ENCODE results near the gene SEPHS1. TPM values are rescaled to one million over a fixed set of nuclear protein-coding genes. Genes with fewer than 3 reads are reported as not detected.
A peak's percentile ranks its signal among the peaks of the same experiment; 100 is the strongest.

Gene SEPHS1
- total and polyA plus RNA-seq, 7 experiments from 2014 or later, result 15.5 to 57.3 (median 29.7) TPM

DNA sequence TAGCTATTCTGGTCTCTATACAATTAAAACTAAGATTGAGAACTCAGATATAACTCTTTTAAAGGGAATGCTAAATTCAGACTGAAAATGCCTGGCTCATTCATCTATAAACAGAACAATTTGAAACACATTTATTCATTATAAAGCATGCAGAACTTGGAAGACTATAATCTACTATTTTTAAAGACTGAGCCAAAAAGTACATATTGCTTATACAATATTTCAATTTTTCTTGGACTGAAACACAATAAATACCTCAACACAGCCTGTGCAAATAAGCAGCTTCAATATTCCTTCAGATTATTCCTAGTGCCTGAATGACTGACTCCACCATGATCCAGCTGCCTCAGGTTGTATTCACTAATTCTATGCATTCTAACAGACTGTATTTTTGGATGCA, 32.7 kb downstream of the SEPHS1 start:
- Histone ChIP-seq H3K27ac (ENCODE audit: low read depth, low read length) (no peak overlapping the region), H3K36me3 (ENCODE audit: control insufficient read depth in 2 of 3, insufficient read depth in 3 of 3, low read length in 3 of 3) (peaks cover 0 to 9% (median 0%) of the 10 kb centered on the region in 3 experiments), H3K27me3 (ENCODE audit: control insufficient read depth in 2 of 2, insufficient read depth in 2 of 2, low read length in 2 of 2) (no peaks in the 10 kb centered on the region), H3K4me1 (ENCODE audit: control insufficient read depth in 2 of 2, insufficient read depth in 2 of 2, low read length in 2 of 2) (no peaks in the 10 kb centered on the region), H3K9me3 (ENCODE audit: control insufficient read depth in 2 of 3, low read length in 3 of 3) (no peaks in the 10 kb centered on the region), H3K4me3 (ENCODE audit: low read length) (no peak overlapping the region)
- intact Hi-C loops (cut with micrococcal nuclease), result no loop called here
- peaks cover 0 to 10% (median 0%) of the 10 kb centered on the region in 5 donors for H3K36me3 Mint-ChIP-seq
- ATAC-seq (no peak), DNase-seq (no peak)
- H3K4me1 Mint-ChIP-seq, result no peaks in the 10 kb centered on the region
- POLR2A ChIA-PET, result interaction anchor here (0.6 kb wide), 1 partner anchor 197 kb away, joined by 4 read pairs; no protein-coding TSS in a partner anchor
- CTCF ChIA-PET, result no interaction called here
- no peak overlapping the region for H3K4me3 Mint-ChIP-seq
- H3K27ac Mint-ChIP-seq, result peak overlapping the region in 3 of 9 donors; percentile 7 to 80 (median 21)
- H3K9me3 Mint-ChIP-seq, result no peaks in the 10 kb centered on the region
- no peaks in the 10 kb centered on the region for H3K27me3 Mint-ChIP-seq

DNA sequence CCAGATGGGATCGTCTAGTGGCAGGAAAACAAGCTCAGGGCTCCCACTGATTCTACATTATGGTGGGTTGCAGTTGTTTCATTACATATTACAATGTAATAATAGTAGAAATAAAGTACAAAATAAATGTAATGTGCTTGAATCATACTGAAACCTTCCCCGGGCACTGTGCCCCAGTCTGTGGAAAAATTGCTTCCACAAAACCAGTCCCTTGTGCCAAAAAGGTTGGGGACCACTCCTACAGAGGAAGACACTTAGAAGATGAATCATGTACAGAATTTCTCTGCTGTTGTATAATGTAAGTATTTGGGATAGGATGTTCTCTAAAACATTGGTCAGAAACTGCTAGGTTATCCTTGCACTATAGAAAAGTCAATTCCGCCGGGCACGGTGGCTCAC, 36.9 kb downstream of the SEPHS1 start:
- H3K9me3 Mint-ChIP-seq, result no peaks in the 10 kb centered on the region
- Histone ChIP-seq H3K4me3 (ENCODE audit: low read length) (no peak overlapping the region), H3K9me3 (ENCODE audit: control insufficient read depth in 2 of 3, low read length in 3 of 3) (no peaks in the 10 kb centered on the region), H3K27me3 (ENCODE audit: control insufficient read depth in 2 of 2, insufficient read depth in 2 of 2, low read length in 2 of 2) (no peaks in the 10 kb centered on the region), H3K27ac (ENCODE audit: low read depth, low read length) (no peak overlapping the region), H3K36me3 (ENCODE audit: control insufficient read depth in 2 of 3, insufficient read depth in 3 of 3, low read length in 3 of 3) (peaks cover 0 to 4% (median 0%) of the 10 kb centered on the region in 3 experiments), H3K4me1 (ENCODE audit: control insufficient read depth in 2 of 2, insufficient read depth in 2 of 2, low read length in 2 of 2) (no peaks in the 10 kb centered on the region)
- no peaks in the 10 kb centered on the region for H3K27me3 Mint-ChIP-seq
- ChIA-PET CTCF (no interaction called here), POLR2A (no interaction called here)
- H3K4me1 Mint-ChIP-seq, result no peaks in the 10 kb centered on the region
- H3K4me3 Mint-ChIP-seq, result no peak overlapping the region
- no peak for ATAC-seq
- no peak overlapping the region for H3K27ac Mint-ChIP-seq
- intact Hi-C loops (cut with micrococcal nuclease), result no loop called here
- H3K36me3 Mint-ChIP-seq, result peaks cover 0 to 4% (median under 1%) of the 10 kb centered on the region in 5 donors
- no peak for DNase-seq

DNA sequence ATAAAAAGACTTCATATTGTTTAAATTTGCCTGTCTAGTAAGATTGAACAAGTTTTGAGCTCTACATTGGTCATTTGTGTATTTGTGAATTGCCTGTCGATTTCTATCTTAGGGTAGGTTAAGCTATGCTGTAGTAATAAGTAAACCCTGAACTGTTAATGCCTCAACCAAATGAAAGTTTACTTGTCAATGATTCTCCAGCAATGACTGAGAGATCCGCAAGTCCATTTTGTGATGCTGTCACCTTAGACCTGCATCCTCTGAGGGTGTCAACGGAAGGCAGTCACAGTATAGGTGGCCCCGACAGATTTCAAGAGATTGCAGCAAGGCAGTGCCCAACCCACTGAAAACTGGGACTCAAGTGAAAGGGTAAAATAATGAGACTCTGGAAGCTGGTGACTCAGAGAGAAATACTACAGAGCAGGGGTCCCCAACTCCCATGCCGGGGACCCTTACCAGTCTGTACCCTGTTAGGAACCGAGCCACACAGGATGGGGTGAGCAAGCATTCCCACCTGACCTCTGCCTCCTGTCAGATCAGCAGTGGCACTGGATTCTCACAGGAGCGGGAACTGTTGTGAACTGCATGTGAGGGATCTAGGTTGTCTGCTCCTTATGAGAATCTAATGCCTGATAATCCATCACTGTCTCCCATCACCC, 37.4 kb downstream of the SEPHS1 start:
- H3K27ac Mint-ChIP-seq, result no peak overlapping the region
- POLR2A ChIA-PET, result no interaction called here

DNA sequence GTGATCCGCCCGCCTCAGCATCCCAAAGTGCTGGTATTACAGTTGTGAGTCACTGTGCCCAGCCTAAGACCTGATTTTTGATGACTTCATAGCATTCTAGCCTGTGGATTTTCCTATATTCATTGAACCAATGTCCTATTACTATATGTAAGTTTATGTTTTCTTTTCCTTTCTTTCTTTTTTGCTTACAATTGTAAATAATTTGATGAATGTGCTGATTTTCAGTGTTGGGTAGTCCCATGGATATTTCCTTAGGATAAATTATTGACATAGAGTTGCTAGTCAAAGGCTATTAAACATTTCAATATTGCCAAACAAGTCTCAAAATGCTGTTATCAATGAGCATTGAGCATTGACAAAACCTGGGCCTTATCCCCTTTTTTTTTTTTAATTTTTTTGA, 38.3 kb downstream of the SEPHS1 start:
- ATAC-seq (no peak), DNase-seq (no peak)
- H3K4me3 Mint-ChIP-seq, result no peak overlapping the region
- no peak overlapping the region for H3K4me3 ChIP-seq (ENCODE audit: low read length)
- no peaks in the 10 kb centered on the region for H3K9me3 Mint-ChIP-seq
- no peaks in the 10 kb centered on the region for H3K27me3 Mint-ChIP-seq
- no peaks in the 10 kb centered on the region for H3K4me1 ChIP-seq (ENCODE audit: control insufficient read depth in 2 of 2, insufficient read depth in 2 of 2, low read length in 2 of 2)
- H3K4me1 Mint-ChIP-seq, result peaks cover 0 to 1% (median 0%) of the 10 kb centered on the region in 7 donors
- H3K36me3 ChIP-seq (ENCODE audit: control insufficient read depth in 2 of 3, insufficient read depth in 3 of 3, low read length in 3 of 3), result peaks cover 0 to 6% (median 0%) of the 10 kb centered on the region in 3 experiments
- intact Hi-C loops (cut with micrococcal nuclease), result loop anchor here in 1 of 2 donors (10.0 kb wide), 1 partner anchor 1265 kb away; the partner anchor contains the start of gene UPF2
- ChIA-PET CTCF (no interaction called here), POLR2A (no interaction called here)
- H3K27ac ChIP-seq (ENCODE audit: low read depth, low read length), result no peak overlapping the region
- H3K9me3 ChIP-seq (ENCODE audit: control insufficient read depth in 2 of 3, low read length in 3 of 3), result no peaks in the 10 kb centered on the region
- H3K27ac Mint-ChIP-seq, result no peak overlapping the region
- peaks cover 0 to 5% (median 5%) of the 10 kb centered on the region in 5 donors for H3K36me3 Mint-ChIP-seq
- H3K27me3 ChIP-seq (ENCODE audit: control insufficient read depth in 2 of 2, insufficient read depth in 2 of 2, low read length in 2 of 2), result no peaks in the 10 kb centered on the region

More for the DNA sequence above, 37.4 kb downstream of the SEPHS1 start:
- Histone ChIP-seq H3K4me3 (ENCODE audit: low read length) (no peak overlapping the region), H3K27me3 (ENCODE audit: control insufficient read depth in 2 of 2, insufficient read depth in 2 of 2, low read length in 2 of 2) (no peaks in the 10 kb centered on the region), H3K27ac (ENCODE audit: low read depth, low read length) (no peak overlapping the region), H3K4me1 (ENCODE audit: control insufficient read depth in 2 of 2, insufficient read depth in 2 of 2, low read length in 2 of 2) (no peaks in the 10 kb centered on the region), H3K36me3 (ENCODE audit: control insufficient read depth in 2 of 3, insufficient read depth in 3 of 3, low read length in 3 of 3) (peaks cover 0 to 6% (median 0%) of the 10 kb centered on the region in 3 experiments), H3K9me3 (ENCODE audit: control insufficient read depth in 2 of 3, low read length in 3 of 3) (no peaks in the 10 kb centered on the region)
- CTCF ChIA-PET, result no interaction called here
- peaks cover 0 to 5% (median 5%) of the 10 kb centered on the region in 5 donors for H3K36me3 Mint-ChIP-seq
- no peak for DNase-seq
- no peaks in the 10 kb centered on the region for H3K9me3 Mint-ChIP-seq
- no peak overlapping the region for H3K4me3 Mint-ChIP-seq
- H3K4me1 Mint-ChIP-seq, result peaks cover 0 to 1% (median 0%) of the 10 kb centered on the region in 7 donors
- intact Hi-C loops (cut with micrococcal nuclease), result no loop called here
- no peaks in the 10 kb centered on the region for H3K27me3 Mint-ChIP-seq
- no peak for ATAC-seq

DNA sequence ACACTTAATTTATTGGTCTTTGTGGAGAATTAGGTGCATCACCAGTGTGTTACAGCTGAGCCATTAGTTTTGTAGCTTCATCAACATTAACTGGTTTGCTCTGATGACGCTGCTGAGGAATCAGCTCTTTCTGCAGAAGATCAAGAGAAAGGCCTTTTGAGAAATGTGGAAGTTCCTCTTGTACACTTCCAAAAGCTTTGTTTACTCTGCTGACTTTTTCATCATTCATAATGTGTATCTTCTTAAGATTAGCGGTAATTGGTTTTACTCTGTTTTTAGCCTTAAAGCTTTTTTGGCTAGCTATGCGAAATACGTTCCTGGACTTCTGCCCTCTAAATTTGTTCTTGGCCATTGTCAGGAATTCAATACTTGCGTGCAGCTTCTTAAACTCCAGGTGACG, 40.0 kb downstream of the SEPHS1 start:
- H3K36me3 Mint-ChIP-seq, result peaks cover 0 to 5% (median 5%) of the 10 kb centered on the region in 5 donors
- H3K36me3 ChIP-seq (ENCODE audit: control insufficient read depth in 2 of 3, insufficient read depth in 3 of 3, low read length in 3 of 3), result peaks cover 0 to 6% (median 0%) of the 10 kb centered on the region in 3 experiments
- H3K4me3 ChIP-seq (ENCODE audit: low read length), result no peak overlapping the region
- no peaks in the 10 kb centered on the region for H3K27me3 ChIP-seq (ENCODE audit: control insufficient read depth in 2 of 2, insufficient read depth in 2 of 2, low read length in 2 of 2)
- H3K4me1 ChIP-seq (ENCODE audit: control insufficient read depth in 2 of 2, insufficient read depth in 2 of 2, low read length in 2 of 2), result no peaks in the 10 kb centered on the region
- ChIA-PET CTCF (no interaction called here), POLR2A (interaction anchor here (0.6 to 0.7 kb wide), 4 partner anchors 9 to 1535 kb away, joined by 3 to 7 read pairs (median 4); no protein-coding TSS in a partner anchor)
- H3K9me3 Mint-ChIP-seq, result no peaks in the 10 kb centered on the region
- H3K4me1 Mint-ChIP-seq, result peaks cover 0 to 3% (median 0%) of the 10 kb centered on the region in 7 donors
- H3K4me3 Mint-ChIP-seq, result no peak overlapping the region
- no peak overlapping the region for H3K27ac Mint-ChIP-seq
- no peaks in the 10 kb centered on the region for H3K27me3 Mint-ChIP-seq
- DNase-seq (no peak), ATAC-seq (no peak)
- H3K9me3 ChIP-seq (ENCODE audit: control insufficient read depth in 2 of 3, low read length in 3 of 3), result no peaks in the 10 kb centered on the region
- intact Hi-C loops (cut with micrococcal nuclease), result loop anchor here in 1 of 2 donors (10.0 kb wide), 1 partner anchor 1263 kb away; the partner anchor contains the start of gene UPF2
- H3K27ac ChIP-seq (ENCODE audit: low read depth, low read length), result no peak overlapping the region

DNA sequence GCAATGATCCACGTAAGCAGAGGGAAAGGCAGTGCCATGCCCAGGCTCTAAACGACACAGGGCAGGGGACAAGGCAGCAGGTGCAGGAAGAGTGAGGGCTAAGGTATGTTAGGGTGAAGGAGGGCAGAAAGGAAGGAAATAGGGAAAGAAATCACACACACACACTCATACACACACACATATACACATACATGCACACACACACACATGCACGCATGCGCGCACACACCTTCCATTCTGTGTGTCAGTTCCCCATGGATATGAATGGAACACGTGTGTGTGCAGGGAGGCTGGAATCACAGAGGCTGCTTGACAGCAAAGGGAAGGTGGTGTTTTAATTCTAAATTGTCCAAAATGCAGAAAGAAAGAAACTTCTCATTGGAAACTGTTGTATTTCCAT, 42.0 kb downstream of the SEPHS1 start:
- Histone ChIP-seq H3K27me3 (ENCODE audit: control insufficient read depth in 2 of 2, insufficient read depth in 2 of 2, low read length in 2 of 2) (no peaks in the 10 kb centered on the region), H3K4me3 (ENCODE audit: low read length) (no peak overlapping the region), H3K27ac (ENCODE audit: low read depth, low read length) (no peak overlapping the region), H3K36me3 (ENCODE audit: control insufficient read depth in 2 of 3, insufficient read depth in 3 of 3, low read length in 3 of 3) (peaks cover 0 to 6% (median 0%) of the 10 kb centered on the region in 3 experiments), H3K9me3 (ENCODE audit: control insufficient read depth in 2 of 3, low read length in 3 of 3) (no peaks in the 10 kb centered on the region), H3K4me1 (ENCODE audit: control insufficient read depth in 2 of 2, insufficient read depth in 2 of 2, low read length in 2 of 2) (peaks cover 6 to 7% of the 10 kb centered on the region in 2 donors)
- Mint-ChIP-seq H3K9me3 (peaks cover 0 to 4% (median 0%) of the 10 kb centered on the region in 11 donors), H3K27me3 (no peaks in the 10 kb centered on the region), H3K4me1 (peaks cover 7 to 17% (median 13%) of the 10 kb centered on the region in 7 donors), H3K4me3 (no peak overlapping the region), H3K36me3 (peaks cover 0 to 5% (median 5%) of the 10 kb centered on the region in 5 donors), H3K27ac (peak overlapping the region in 1 of 9 donors; percentile 70)
- DNase-seq, result no peak
- ChIA-PET POLR2A (no interaction called here), CTCF (interaction anchor here (0.6 kb wide), 1 partner anchor 37 kb away, joined by 3 read pairs; no protein-coding TSS in a partner anchor)
- no peak for ATAC-seq
- intact Hi-C loops (cut with micrococcal nuclease), result loop anchor here in 1 of 2 donors (10.0 kb wide), 1 partner anchor 1261 kb away; the partner anchor contains the start of gene UPF2

Measured in naive thymus-derived CD4-positive, alpha-beta T cell (primary cell).